Gastroesophageal sphincter (tissue), 3 donors: ENCODE results near the gene POU2AF3.

Experiments used
- CTCF ChIP-seq, 4 experiments: fragments of 200-600 bp in 2 of 4; fragments of 450-650 bp in 2 of 4; sonication (generic) in 1 of 4; IDR thresholded peaks; one replicate each; pipeline ENCODE4 v1.5.1; 2017 to 2019; ENCODE audit warnings: antibody characterized with exemption in 4 of 4, mild to moderate bottlenecking in 2 of 4, moderate library complexity in 2 of 4
- EP300 ChIP-seq: sonication (generic); formaldehyde crosslinking; IDR thresholded peaks from one replicate; pipeline ENCODE4 v1.6.1; 2017; ENCODE audit warnings: antibody characterized with exemption, mild to moderate bottlenecking
- POLR2A ChIP-seq, 2 donors: fragments of 450-650 bp; IDR thresholded peaks; one replicate each; pipeline ENCODE4 v1.6.1; 2017; ENCODE audit warnings: antibody characterized with exemption in 2 of 2, mild to moderate bottlenecking in 2 of 2, moderate library complexity in 1 of 2
- POLR2AphosphoS5 ChIP-seq: sonication (generic); formaldehyde crosslinking; IDR thresholded peaks from one replicate; pipeline ENCODE4 v1.6.1; 2017; ENCODE audit warnings: antibody characterized with exemption

- TF ChIP-seq CTCF (IDR thresholded peaks at IDR 0.05), result no peak
- no peak for TF ChIP-seq EP300
- no peak for TF ChIP-seq POLR2A (IDR thresholded peaks at IDR 0.05)
- no peak for TF ChIP-seq POLR2AphosphoS5
These were observed 12.4 kb downstream of the POU2AF3 start for GRCh38 chr11:111310723-111311122.
